Testis (tissue), 2 donors: ENCODE data around the gene CTAG2.

Experiments used
- CTCF ChIP-seq, 3 experiments: fragments of 450-650 bp in 2 of 3; fragments of 200-600 bp in 1 of 3; sonication (generic) in 1 of 3; IDR thresholded peaks; one replicate each; pipeline ENCODE4 v1.5.1; 2016 to 2019; ENCODE audit warnings: antibody characterized with exemption in 3 of 3, mild to moderate bottlenecking in 2 of 3, moderate library complexity in 1 of 3
- POLR2A ChIP-seq: fragments of 450-650 bp; IDR thresholded peaks from one replicate; pipeline ENCODE4 v1.6.1; 2017; ENCODE audit warnings: antibody characterized with exemption, mild to moderate bottlenecking, moderate library complexity

- TF ChIP-seq CTCF (IDR thresholded peaks at IDR 0.05) (no peak), POLR2A (no peak)
Observed at GRCh38 chrX:154649503-154650220, 3.7 kb downstream of the CTAG2 start.
